ENCODE results near the gene PHF12.

Gene PHF12

GRCh38 chr17:28941251-28941650 is 10.1 kb downstream of the PHF12 start:
- Histone ChIP-seq H3K4me3 (replicated peaks; ENCODE audit: insufficient read depth, low read length) (no peak overlapping the region), H3K27me3 (ENCODE audit: insufficient read depth, poor library complexity, severe bottlenecking) (no peaks in the 10 kb centered on the region), H3K27ac (replicated peaks) (no peak overlapping the region)
- no peak for DNase-seq (ENCODE audit: low read depth in 1 of 2, low spot score in 1 of 2)
- TF ChIP-seq SPI1 (IDR thresholded peaks at IDR 0.05; ENCODE audit: borderline replicate concordance, low read depth) = no peak
- TF ChIP-seq, protein P1, sequence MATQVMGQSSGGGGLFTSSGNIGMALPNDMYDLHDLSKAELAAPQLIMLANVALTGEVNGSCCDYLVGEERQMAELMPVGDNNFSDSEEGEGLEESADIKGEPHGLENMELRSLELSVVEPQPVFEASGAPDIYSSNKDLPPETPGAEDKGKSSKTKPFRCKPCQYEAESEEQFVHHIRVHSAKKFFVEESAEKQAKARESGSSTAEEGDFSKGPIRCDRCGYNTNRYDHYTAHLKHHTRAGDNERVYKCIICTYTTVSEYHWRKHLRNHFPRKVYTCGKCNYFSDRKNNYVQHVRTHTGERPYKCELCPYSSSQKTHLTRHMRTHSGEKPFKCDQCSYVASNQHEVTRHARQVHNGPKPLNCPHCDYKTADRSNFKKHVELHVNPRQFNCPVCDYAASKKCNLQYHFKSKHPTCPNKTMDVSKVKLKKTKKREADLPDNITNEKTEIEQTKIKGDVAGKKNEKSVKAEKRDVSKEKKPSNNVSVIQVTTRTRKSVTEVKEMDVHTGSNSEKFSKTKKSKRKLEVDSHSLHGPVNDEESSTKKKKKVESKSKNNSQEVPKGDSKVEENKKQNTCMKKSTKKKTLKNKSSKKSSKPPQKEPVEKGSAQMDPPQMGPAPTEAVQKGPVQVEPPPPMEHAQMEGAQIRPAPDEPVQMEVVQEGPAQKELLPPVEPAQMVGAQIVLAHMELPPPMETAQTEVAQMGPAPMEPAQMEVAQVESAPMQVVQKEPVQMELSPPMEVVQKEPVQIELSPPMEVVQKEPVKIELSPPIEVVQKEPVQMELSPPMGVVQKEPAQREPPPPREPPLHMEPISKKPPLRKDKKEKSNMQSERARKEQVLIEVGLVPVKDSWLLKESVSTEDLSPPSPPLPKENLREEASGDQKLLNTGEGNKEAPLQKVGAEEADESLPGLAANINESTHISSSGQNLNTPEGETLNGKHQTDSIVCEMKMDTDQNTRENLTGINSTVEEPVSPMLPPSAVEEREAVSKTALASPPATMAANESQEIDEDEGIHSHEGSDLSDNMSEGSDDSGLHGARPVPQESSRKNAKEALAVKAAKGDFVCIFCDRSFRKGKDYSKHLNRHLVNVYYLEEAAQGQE (IDR thresholded peaks at IDR 0.05; ENCODE audit: insufficient replicate concordance, low read depth) = no peak
- no peak for TF ChIP-seq GABPA (IDR thresholded peaks at IDR 0.05; ENCODE audit: low read depth)
- TF ChIP-seq, protein P2, sequence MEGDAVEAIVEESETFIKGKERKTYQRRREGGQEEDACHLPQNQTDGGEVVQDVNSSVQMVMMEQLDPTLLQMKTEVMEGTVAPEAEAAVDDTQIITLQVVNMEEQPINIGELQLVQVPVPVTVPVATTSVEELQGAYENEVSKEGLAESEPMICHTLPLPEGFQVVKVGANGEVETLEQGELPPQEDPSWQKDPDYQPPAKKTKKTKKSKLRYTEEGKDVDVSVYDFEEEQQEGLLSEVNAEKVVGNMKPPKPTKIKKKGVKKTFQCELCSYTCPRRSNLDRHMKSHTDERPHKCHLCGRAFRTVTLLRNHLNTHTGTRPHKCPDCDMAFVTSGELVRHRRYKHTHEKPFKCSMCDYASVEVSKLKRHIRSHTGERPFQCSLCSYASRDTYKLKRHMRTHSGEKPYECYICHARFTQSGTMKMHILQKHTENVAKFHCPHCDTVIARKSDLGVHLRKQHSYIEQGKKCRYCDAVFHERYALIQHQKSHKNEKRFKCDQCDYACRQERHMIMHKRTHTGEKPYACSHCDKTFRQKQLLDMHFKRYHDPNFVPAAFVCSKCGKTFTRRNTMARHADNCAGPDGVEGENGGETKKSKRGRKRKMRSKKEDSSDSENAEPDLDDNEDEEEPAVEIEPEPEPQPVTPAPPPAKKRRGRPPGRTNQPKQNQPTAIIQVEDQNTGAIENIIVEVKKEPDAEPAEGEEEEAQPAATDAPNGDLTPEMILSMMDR (IDR thresholded peaks at IDR 0.05; ENCODE audit: insufficient read depth, low read length) = no peak
- no peak for TF ChIP-seq POLR2AphosphoS5 (IDR thresholded peaks at IDR 0.05; ENCODE audit: low read depth)

DNA sequence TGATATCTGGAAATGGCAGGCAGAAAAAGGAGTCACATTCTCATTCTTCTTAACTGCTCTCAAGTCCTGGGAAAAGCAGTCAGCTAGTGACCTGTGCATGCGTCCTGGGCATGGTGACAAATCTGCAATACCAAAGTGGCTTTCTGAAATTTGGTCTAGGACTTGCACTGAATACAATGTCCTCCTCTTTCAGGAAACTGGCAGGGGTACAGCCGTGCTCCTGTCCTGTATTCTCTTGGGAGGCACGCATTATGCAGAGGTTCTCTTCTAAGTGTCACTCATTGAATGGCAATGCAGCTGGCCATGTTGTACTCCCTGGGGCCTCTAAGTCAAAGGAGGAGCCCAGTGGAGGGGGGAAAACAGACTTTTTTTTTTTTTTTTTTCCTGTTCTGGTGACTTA is 10.6 kb downstream of the PHF12 start:
- TF ChIP-seq POLR2AphosphoS5 (IDR thresholded peaks at IDR 0.05; ENCODE audit: low read depth) (no peak), SPI1 (IDR thresholded peaks at IDR 0.05; ENCODE audit: borderline replicate concordance, low read depth) (no peak), GABPA (IDR thresholded peaks at IDR 0.05; ENCODE audit: low read depth) (no peak)
- TF ChIP-seq, protein P2 (IDR thresholded peaks at IDR 0.05; ENCODE audit: insufficient read depth, low read length) = no peak
- TF ChIP-seq, protein P1 (IDR thresholded peaks at IDR 0.05; ENCODE audit: insufficient replicate concordance, low read depth) = no peak
- no peak for DNase-seq (ENCODE audit: low read depth in 1 of 2, low spot score in 1 of 2)
- no peak overlapping the region; the same call in 1 of the 2 replicates for H3K27ac ChIP-seq (replicated peaks)
- no peaks in the 10 kb centered on the region for H3K27me3 ChIP-seq (ENCODE audit: insufficient read depth, poor library complexity, severe bottlenecking)
- H3K4me3 ChIP-seq (replicated peaks; ENCODE audit: insufficient read depth, low read length) = no peak overlapping the region

GRCh38 chr17:28940142-28940541 is 11.2 kb downstream of the PHF12 start:
- Histone ChIP-seq H3K27me3 (ENCODE audit: insufficient read depth, poor library complexity, severe bottlenecking) (no peaks in the 10 kb centered on the region), H3K27ac (replicated peaks) (peak overlapping the region; percentile 7; the same call in 1 of the 2 replicates), H3K4me3 (replicated peaks; ENCODE audit: insufficient read depth, low read length) (no peak overlapping the region)
- TF ChIP-seq GABPA (IDR thresholded peaks at IDR 0.05; ENCODE audit: low read depth) = no peak
- TF ChIP-seq, protein P1 (IDR thresholded peaks at IDR 0.05; ENCODE audit: insufficient replicate concordance, low read depth) = no peak
- TF ChIP-seq SPI1 (IDR thresholded peaks at IDR 0.05; ENCODE audit: borderline replicate concordance, low read depth) = no peak
- no peak for DNase-seq (ENCODE audit: low read depth in 1 of 2, low spot score in 1 of 2)

Measured in HL-60 (cell line).